HEK293 (cell line): ENCODE measurements around the gene ADORA2A.

Source experiments
- ZBTB7A ChIP-seq: fragments of 450-650 bp; formaldehyde crosslinking; IDR thresholded peaks from 2 replicates; pipeline ENCODE4 v1.5.1; 2016; ENCODE audit warnings: low read depth, missing biosample characterization, missing genetic modification characterization
- ZNF19 ChIP-seq: fragments of 450-650 bp; formaldehyde crosslinking; IDR thresholded peaks from 2 replicates; pipeline ENCODE4; 2016; ENCODE audit warnings: missing biosample characterization, missing genetic modification characterization, low read depth
- ZNF366 ChIP-seq: fragments of 450-650 bp; formaldehyde crosslinking; conservative IDR thresholded peaks from 2 replicates; pipeline ENCODE4 v1.5.1; 2016; ENCODE audit warnings: missing biosample characterization, missing genetic modification characterization
- ZNF654 ChIP-seq: fragments of 450-650 bp; formaldehyde crosslinking; IDR thresholded peaks from 2 replicates; pipeline ENCODE4 v1.5.1; 2016; ENCODE audit warnings: low read depth, missing biosample characterization, missing genetic modification characterization
- TF ChIP-seq, protein P1 (sequence below): sonication (generic); formaldehyde crosslinking; IDR thresholded peaks from 2 replicates; pipeline ENCODE4 v1.8.1; 2022; ENCODE audit warnings: mild to moderate bottlenecking, moderate library complexity, missing genetic modification reagents
- TF ChIP-seq, protein P2 (sequence below): fragments of 450-650 bp; formaldehyde crosslinking; IDR thresholded peaks from 2 replicates; pipeline ENCODE4 v1.5.1; 2016; ENCODE audit warnings: missing biosample characterization, missing genetic modification characterization
- TF ChIP-seq, protein P3 (sequence below): fragments of 450-650 bp; formaldehyde crosslinking; IDR thresholded peaks from 2 replicates; pipeline ENCODE4 v1.5.1; 2016; ENCODE audit warnings: missing biosample characterization, missing genetic modification characterization

DNA sequence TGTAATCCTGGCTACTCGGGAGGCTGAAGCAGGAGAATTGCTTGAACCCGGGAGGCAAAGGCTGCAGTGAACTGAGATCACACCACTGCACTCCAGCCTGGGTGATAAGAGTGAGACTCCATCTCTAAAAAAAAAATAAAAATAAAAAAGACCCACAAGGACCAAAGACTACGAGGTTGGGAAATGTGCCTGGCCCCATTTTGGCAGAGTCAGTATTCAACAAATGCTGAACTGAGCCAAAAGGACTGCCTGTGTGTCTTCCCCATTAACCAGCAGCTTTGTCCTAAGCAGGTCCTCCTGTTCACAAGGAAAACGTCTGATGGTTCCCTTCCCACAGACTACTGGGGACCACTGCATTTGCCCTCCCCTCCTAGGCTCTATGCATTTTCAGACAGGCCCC, 27.6 kb downstream of the ADORA2A start:
- no peak for TF ChIP-seq ZNF19
- TF ChIP-seq, protein P1, sequence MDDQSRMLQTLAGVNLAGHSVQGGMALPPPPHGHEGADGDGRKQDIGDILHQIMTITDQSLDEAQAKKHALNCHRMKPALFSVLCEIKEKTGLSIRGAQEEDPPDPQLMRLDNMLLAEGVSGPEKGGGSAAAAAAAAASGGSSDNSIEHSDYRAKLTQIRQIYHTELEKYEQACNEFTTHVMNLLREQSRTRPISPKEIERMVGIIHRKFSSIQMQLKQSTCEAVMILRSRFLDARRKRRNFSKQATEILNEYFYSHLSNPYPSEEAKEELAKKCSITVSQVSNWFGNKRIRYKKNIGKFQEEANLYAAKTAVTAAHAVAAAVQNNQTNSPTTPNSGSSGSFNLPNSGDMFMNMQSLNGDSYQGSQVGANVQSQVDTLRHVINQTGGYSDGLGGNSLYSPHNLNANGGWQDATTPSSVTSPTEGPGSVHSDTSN (CRISPR knock-in tag): no peak
- TF ChIP-seq, protein P2, sequence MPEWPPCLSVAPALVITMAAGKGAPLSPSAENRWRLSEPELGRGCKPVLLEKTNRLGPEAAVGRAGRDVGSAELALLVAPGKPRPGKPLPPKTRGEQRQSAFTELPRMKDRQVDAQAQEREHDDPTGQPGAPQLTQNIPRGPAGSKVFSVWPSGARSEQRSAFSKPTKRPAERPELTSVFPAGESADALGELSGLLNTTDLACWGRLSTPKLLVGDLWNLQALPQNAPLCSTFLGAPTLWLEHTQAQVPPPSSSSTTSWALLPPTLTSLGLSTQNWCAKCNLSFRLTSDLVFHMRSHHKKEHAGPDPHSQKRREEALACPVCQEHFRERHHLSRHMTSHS (tag by site-specific recombination): no peak
- TF ChIP-seq, protein P3, sequence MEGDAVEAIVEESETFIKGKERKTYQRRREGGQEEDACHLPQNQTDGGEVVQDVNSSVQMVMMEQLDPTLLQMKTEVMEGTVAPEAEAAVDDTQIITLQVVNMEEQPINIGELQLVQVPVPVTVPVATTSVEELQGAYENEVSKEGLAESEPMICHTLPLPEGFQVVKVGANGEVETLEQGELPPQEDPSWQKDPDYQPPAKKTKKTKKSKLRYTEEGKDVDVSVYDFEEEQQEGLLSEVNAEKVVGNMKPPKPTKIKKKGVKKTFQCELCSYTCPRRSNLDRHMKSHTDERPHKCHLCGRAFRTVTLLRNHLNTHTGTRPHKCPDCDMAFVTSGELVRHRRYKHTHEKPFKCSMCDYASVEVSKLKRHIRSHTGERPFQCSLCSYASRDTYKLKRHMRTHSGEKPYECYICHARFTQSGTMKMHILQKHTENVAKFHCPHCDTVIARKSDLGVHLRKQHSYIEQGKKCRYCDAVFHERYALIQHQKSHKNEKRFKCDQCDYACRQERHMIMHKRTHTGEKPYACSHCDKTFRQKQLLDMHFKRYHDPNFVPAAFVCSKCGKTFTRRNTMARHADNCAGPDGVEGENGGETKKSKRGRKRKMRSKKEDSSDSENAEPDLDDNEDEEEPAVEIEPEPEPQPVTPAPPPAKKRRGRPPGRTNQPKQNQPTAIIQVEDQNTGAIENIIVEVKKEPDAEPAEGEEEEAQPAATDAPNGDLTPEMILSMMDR (tag by site-specific recombination): no peak
- TF ChIP-seq ZNF654 (tag by site-specific recombination): no peak
- TF ChIP-seq ZBTB7A: no peak
- TF ChIP-seq ZNF366: no peak
